Stimulated activated CD4-positive, alpha-beta T cell treated with anti-CD3 and anti-CD28 coated beads, TNF-alpha, amount 100 ng/mL, for 24 hours (primary cell): ENCODE measurements around the gene WAPL.
"Not testable (repeated sequence)": the region's sequence is repeated elsewhere in the genome, so short reads cannot be mapped to it uniquely, and the experiment has no call there.

Experiments
- DNase-seq, 3 experiments: peaks; one replicate each; pipeline ENCODE4 v3.0.0-alpha.2; 2020; ENCODE audit warnings: low read depth in 3 of 3

WAPL gene

DNA sequence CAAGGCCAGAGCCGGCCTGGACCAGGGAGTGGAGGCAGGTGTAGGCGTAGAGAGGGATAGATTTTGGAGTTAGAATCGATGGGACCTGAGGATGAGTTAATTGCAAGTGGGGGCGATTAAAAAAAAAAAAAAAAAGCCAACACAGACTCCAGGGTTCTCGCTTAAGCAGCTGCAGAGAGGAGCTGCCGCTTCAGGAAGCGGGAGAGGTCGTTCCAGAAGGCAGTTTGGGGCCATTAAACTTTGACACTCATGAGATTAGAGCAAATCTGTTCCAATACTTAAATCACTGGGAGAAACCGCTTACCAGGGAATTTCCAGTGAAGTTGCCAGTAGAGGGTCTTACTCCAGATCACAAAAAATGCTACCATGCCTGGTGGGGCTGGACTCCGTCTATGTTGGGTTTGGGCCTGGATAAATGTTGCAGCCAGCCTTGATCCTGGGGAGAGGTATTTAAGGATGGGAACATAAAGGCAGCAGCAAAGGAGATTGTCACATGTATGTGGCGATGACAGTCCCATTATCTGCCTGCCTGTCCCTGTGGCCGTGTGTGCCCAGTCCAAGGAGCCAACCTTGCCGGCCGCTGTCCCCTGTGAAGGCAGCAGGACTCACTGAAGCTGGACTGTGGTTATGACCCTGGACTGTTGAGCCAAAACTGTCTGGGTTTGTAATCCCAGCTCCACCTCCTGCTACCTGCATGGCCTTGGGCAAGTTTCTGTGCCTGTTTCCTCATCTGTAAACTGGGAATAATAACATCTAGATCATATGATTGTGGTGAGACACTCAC is 131.1 kb downstream of the WAPL start:
- DNase-seq = no peak

GRCh38 chr10:86389441-86390193 is 132.0 kb downstream of the WAPL start:
- no peak for DNase-seq

DNA sequence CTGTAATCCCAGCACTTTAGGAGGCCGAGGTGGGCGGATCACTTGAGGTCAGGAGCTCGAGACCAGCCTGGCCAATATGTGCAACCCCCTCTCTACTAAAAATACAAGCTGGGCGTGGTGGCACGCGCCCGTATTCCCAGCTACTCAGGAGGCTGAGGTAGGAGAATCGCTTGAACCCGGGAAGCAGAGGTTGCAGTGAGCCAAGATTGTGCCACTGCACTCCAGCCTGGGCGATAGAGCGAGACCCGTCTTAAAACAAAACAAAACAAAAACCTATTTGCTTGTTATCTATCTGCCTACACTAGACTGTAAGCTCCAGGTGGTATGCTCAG is 132.5 kb downstream of the WAPL start:
- not testable (repeated sequence) for DNase-seq

DNA sequence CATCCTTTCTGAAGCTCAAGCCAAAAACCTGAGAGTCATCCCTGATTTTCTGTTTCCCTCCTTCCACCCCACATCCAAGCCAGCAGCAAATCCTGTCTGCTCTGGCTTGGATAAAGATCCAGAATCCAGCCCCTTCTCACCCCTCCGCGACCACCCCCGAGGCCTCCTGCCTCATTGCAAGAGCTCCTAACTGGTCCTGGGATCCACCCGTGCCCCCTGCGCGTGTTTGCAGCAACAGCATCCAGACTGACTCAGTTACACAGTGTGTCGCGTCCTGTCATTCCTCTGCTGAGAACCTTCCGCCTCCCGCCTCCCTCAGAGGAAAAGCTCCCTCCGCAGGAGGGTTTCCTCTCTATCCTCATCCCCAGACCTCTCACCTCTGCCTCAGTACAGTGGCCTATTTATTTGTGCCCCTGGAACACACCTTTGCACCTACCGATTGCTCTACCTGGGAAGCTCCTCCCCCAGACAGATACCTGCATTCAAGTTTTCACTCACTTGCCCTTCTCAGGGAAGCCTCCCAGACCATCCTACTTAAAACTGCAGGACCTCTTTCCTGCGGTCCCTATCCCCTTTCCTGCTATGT is 133.4 kb downstream of the WAPL start:
- DNase-seq = no peak

DNA sequence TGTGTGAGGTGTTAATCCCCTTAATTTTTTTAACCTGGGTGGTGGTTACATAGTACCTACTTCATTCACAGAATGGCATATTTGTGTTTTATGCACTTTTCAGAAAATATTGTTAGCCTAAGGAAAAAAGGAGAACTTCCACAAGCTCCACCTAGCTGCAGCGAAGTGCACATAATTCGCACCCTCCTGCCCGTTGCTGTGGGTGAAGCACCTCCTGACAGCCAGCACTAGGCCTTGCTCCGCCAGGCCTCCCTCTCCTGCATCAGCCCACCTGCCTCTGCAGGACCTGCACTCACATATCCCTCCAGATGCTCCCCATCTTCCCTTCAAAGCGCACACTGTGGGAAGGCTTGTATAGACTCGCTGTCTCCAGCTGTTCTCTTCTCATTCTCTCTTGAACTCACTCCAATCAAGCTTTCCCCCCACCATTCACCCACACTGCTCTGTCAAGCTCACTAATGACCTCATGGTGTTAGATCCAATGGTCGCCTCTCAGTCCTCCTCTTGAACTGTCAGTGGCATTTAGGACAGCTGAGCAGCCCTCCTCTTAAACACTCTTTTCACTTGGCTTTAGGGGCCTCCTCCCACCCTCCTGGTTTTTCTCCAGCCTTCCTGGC is 134.3 kb downstream of the WAPL start:
- DNase-seq = no peak

GRCh38 chr10:86385806-86386205 is 135.8 kb downstream of the WAPL start:
- no peak for DNase-seq
